ENCODE data around the gene SOST. TPM values are rescaled to one million over a fixed set of nuclear protein-coding genes. Genes with fewer than 3 reads are reported as not detected.

Gene SOST
- total RNA-seq, 2 experiments from 2014 or later = not detected

DNA sequence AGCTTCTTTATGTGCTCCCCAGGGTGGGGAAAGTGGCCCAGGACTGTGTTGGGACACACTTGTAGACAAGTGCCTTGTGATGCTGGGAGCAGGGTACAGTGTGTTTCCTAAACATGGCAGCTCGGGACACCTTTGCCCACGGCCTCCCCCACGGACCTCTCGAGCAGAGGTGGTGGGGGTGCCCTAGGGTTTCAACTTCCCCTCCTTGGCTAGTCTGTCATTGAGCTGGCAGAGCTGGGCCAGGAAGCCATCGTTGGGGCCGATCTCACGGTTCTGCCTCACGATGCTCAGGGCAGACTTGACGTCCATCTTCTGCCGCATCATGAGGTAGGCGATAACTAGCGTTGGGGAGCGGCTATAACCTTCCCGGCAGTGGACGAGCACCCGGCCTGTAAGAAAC is 10.8 kb upstream of the SOST start:
- Mint-ChIP-seq H3K27ac (no peak overlapping the region), H3K36me3 (peaks cover 1% of the 10 kb centered on the region), H3K4me3 (no peak overlapping the region), H3K9me3 (ENCODE audit: low read depth) (no peaks in the 10 kb centered on the region), H3K27me3 (peaks cover 3% of the 10 kb centered on the region), H3K4me1 (peaks cover 3% of the 10 kb centered on the region)
- CTCF ChIA-PET = interaction anchor here (1.2 to 20.3 kb wide), 3 partner anchors 8 to 68 kb away, joined by 3 to 569 read pairs (median 9); no protein-coding TSS in a partner anchor
- ATAC-seq (no peak), DNase-seq (no peak)

DNA sequence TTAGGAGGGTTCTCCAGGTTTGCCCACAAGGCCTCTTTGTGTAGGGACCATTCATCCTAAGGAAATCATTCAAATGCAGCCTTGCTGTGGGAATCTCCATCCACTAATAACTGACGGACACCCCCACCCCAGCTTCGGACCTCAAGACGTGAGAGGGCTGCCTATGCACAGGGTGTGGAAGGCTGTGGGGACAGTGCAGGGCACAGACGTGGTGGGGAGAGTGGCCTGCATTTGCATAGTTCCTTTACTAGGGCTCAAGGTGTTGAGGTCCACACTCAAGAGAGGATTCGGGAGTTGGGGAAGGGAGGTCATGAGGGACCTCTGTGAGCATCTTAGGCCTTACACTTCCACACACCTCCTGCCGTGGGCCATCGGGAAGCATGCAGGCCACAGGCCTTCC is 10.4 kb upstream of the SOST start:
- Mint-ChIP-seq H3K27ac (no peak overlapping the region), H3K36me3 (no peaks in the 10 kb centered on the region), H3K4me1 (peaks cover 3% of the 10 kb centered on the region), H3K4me3 (no peak overlapping the region), H3K9me3 (ENCODE audit: low read depth) (no peaks in the 10 kb centered on the region), H3K27me3 (peaks cover 3% of the 10 kb centered on the region)
- no peak for DNase-seq
- ATAC-seq = no peak
- CTCF ChIA-PET = interaction anchor here (1.2 to 20.3 kb wide), 2 partner anchors 8 to 67 kb away, joined by 3 to 569 read pairs; no protein-coding TSS in a partner anchor

DNA sequence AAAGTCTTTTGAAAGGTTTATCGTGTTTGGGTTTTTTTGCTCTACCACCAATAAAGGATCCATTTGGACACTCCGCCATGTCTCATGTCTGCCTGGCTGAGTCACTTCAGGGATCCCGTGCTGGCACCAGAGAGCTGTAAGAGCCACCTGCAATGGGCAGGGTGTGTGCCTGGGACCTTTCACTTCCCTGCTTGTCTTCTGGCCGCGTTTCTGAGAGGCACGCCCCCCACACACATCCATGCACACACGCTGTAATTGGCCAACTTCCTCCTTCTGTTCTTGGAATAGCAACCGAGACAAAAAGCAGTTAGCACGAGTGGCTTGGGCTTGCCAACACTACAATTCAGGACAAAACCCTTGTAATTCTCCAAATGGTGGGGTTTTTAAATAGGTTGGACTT is 9.8 kb upstream of the SOST start:
- H3K4me3 Mint-ChIP-seq = no peak overlapping the region
- ATAC-seq = no peak
- no peak overlapping the region for H3K27ac Mint-ChIP-seq
- DNase-seq = no peak
- no peaks in the 10 kb centered on the region for H3K9me3 Mint-ChIP-seq (ENCODE audit: low read depth)
- H3K36me3 Mint-ChIP-seq = no peaks in the 10 kb centered on the region
- CTCF ChIA-PET = interaction anchor here (1.3 to 20.3 kb wide), 4 partner anchors 10 to 67 kb away, joined by 4 to 569 read pairs (median 12); partner anchors contain the start of genes CFAP97D1, DUSP3 and SOST
- peaks cover 7% of the 10 kb centered on the region for H3K27me3 Mint-ChIP-seq
- peaks cover 1% of the 10 kb centered on the region for H3K4me1 Mint-ChIP-seq

DNA sequence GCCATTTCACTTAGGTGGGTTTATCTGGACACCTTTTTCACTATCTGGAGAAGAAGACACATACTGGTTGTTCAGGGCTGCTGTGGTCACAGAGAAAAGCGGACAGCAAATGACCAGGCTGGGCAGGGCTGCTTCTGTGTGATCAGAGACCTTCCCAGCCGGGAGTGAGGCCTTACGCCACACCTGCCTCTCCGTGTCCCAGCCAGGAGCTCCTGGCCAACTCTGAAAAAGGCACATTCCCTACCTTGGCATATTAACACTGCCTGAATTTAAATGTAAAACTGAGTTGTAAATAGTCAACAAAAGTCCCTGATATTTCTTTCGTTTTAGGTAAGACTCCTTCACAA is 9.1 kb upstream of the SOST start:
- CTCF ChIA-PET = interaction anchor here (0.5 to 20.3 kb wide), 15 partner anchors 8 to 736 kb away, joined by 3 to 569 read pairs (median 4); partner anchors contain the start of genes CFAP97D1, DUSP3 and SOST
- no peak overlapping the region for H3K27ac Mint-ChIP-seq
- H3K9me3 Mint-ChIP-seq (ENCODE audit: low read depth) = no peaks in the 10 kb centered on the region
- DNase-seq (no peak), ATAC-seq (no peak)
- peaks cover 7% of the 10 kb centered on the region for H3K27me3 Mint-ChIP-seq
- H3K4me1 Mint-ChIP-seq = no peaks in the 10 kb centered on the region
- no peak overlapping the region for H3K4me3 Mint-ChIP-seq
- H3K36me3 Mint-ChIP-seq = no peaks in the 10 kb centered on the region

DNA sequence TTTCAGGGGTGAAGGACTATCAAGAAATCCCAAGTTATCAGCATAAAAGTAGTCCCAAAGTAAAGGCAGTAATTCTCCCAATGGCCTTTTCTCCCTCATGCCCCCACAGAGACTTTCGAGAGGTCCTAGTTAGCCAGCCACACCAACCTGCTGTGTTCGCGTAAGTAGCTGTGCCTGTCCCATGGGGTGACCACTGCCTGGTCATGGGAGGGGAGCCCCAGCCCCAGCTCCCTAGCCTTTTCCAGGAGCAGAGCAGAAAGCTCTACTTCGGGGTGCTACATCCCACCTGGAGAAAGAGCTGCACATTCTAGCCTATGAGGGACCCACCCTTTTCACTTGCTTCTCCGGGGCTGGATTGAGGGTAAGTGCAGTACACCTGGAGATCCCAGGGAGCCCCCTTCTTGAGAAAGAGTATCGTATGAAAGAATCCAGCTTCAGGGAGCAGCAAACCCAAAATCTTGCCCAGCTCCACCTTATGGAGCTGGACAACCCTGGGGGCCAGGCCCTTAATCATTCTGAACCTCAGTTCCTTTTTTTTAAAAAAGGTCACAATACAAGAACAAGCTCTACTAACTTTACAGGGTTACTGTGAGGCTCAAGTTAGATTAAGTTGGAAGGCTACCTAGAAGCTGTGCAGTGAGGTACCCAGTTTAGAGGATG is 8.6 kb upstream of the SOST start:
- H3K27ac Mint-ChIP-seq = no peak overlapping the region
- peaks cover 10% of the 10 kb centered on the region for H3K27me3 Mint-ChIP-seq
- CTCF ChIA-PET = interaction anchor here (0.5 to 20.3 kb wide), 24 partner anchors 8 to 852 kb away, joined by 3 to 569 read pairs (median 4); partner anchors contain the start of genes CFAP97D1, DUSP3 and SOST
- no peaks in the 10 kb centered on the region for H3K36me3 Mint-ChIP-seq
- H3K4me3 Mint-ChIP-seq = no peak overlapping the region
- no peak for ATAC-seq
- no peaks in the 10 kb centered on the region for H3K4me1 Mint-ChIP-seq
- no peak for DNase-seq
- H3K9me3 Mint-ChIP-seq (ENCODE audit: low read depth) = no peaks in the 10 kb centered on the region

DNA sequence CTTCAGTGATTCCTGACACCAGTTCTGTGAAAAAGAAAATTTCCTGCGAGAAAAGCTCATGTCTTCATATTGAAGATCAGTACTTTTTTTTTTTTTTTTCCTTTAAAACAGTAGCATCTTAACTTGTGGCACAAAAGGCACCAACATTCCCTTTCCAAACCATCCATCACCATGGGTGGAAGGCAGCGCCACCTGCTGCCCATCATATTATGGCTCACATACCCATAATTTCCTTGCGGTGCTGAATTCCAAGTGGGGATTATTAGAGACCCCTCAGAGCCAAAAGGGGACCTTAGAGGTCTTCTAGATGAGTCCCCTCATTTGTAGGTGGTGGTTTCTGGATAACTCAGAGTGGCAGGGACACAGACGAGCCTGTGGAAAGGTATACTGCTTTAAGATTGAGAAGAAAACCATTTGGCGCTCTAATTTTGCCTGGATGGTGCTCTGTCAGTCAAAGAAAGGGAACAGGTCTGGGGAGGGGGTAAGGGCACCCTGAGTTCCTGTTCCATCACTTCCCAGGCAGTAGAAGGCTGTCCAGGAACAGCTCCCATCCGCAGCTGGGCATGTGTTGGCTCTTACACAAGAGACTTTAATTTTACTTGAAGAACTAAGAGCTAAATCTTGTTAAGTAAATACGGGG is 7.9 kb upstream of the SOST start:
- no peaks in the 10 kb centered on the region for H3K4me1 Mint-ChIP-seq
- H3K36me3 Mint-ChIP-seq = no peaks in the 10 kb centered on the region
- ATAC-seq = no peak
- CTCF ChIA-PET = interaction anchor here (0.5 to 20.3 kb wide), 36 partner anchors 9 to 852 kb away, joined by 3 to 569 read pairs (median 4); partner anchors contain the start of genes CFAP97D1, DUSP3 and PPY
- H3K9me3 Mint-ChIP-seq (ENCODE audit: low read depth) = no peaks in the 10 kb centered on the region
- H3K27ac Mint-ChIP-seq = no peak overlapping the region
- peaks cover 10% of the 10 kb centered on the region for H3K27me3 Mint-ChIP-seq
- DNase-seq = peak; percentile 54
- H3K4me3 Mint-ChIP-seq = no peak overlapping the region

DNA sequence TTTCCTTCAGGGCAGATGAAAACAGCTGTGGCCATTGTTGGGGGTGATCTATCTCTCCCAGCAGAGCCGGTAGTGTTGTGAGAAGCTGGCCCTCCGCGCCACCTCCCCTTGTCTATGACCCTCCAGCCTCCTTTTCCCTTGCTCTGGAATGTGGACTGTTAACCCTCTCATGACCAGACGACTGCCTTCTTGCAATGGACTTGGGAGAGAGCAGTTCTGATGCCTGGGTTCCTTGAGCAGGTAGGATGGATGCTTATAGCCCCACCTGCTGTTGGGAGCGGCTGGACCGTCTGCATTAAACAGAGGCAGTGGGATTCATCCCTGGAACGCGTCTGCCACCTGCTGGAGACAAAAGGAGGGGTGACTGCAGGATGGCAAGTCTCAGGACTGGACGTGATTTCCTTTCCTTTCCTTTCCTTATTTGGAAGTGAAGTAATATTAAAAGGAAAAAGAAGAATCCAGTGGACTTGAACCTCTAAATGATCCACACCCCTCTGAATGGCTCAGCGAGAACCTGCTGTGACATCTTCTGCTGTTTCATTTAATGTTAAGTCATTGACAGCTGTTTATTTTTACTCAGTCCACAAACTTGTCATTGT is 1.8 kb upstream of the SOST start:
- Mint-ChIP-seq H3K9me3 (ENCODE audit: low read depth) (no peaks in the 10 kb centered on the region), H3K4me1 (no peaks in the 10 kb centered on the region), H3K4me3 (no peak overlapping the region), H3K36me3 (no peaks in the 10 kb centered on the region), H3K27ac (no peak overlapping the region), H3K27me3 (peaks cover 30% of the 10 kb centered on the region)
- CTCF ChIA-PET = interaction anchor here (0.8 to 20.3 kb wide), 23 partner anchors 9 to 264 kb away, joined by 3 to 569 read pairs (median 5); partner anchors contain the start of genes CD300LG, DUSP3 and MEOX1
- ATAC-seq (peak; percentile 94), DNase-seq (peak; percentile 94)

DNA sequence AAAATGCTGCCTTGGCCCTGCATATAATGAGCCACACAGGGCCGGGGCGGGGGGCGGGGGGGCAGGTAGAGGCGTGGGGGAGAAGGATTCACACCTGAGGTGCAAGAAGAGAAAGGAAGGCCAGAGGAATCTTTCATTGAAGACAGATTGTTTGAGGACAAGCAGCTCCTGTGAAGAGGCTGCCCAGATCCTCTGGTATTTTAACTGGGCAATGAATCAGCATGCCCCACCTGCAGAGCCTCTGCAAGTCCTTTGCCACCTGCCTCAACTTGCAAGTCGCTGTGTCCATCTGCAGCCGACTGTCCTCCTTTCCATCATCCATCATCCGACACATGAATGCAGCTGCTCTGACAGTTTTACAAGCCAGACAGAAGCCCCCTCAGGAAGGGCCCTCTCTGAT is 1.2 kb upstream of the SOST start:
- Mint-ChIP-seq H3K27ac (no peak overlapping the region), H3K4me3 (no peak overlapping the region), H3K27me3 (peaks cover 27% of the 10 kb centered on the region), H3K4me1 (no peaks in the 10 kb centered on the region), H3K9me3 (ENCODE audit: low read depth) (no peaks in the 10 kb centered on the region), H3K36me3 (no peaks in the 10 kb centered on the region)
- DNase-seq (no peak), ATAC-seq (no peak)
- CTCF ChIA-PET = interaction anchor here (0.9 to 20.3 kb wide), 17 partner anchors 10 to 190 kb away, joined by 3 to 569 read pairs (median 6); partner anchors contain the start of genes CD300LG and DUSP3

DNA sequence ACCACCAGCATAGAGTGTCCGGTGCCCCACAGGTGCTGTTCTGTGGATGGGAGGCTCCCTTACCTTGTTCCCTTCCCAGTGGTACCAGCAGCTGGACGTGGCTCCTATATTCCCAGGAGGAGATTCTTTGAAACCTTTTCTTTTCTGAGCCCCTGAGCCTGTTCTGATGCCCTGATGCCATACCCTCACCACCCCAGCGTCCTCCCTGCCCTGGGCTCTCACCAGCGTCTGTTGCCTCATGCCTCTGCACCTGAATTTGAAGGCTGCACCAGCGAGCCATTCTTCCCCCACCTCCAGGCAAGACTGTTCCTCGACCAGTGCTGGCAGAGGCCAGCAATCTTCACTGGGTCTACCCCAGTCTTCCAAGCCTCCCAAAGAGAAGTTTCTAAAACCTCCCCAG is 505 bp downstream of the SOST start:
- no peak for ATAC-seq
- H3K27me3 Mint-ChIP-seq = peaks cover 40% of the 10 kb centered on the region
- H3K4me3 Mint-ChIP-seq = no peak overlapping the region
- H3K4me1 Mint-ChIP-seq = peaks cover 16% of the 10 kb centered on the region
- H3K27ac Mint-ChIP-seq = no peak overlapping the region
- CTCF ChIA-PET = interaction anchor here (0.6 to 20.3 kb wide), 6 partner anchors 8 to 56 kb away, joined by 3 to 569 read pairs (median 8); no protein-coding TSS in a partner anchor
- no peaks in the 10 kb centered on the region for H3K9me3 Mint-ChIP-seq (ENCODE audit: low read depth)
- no peak for DNase-seq
- no peaks in the 10 kb centered on the region for H3K36me3 Mint-ChIP-seq

DNA sequence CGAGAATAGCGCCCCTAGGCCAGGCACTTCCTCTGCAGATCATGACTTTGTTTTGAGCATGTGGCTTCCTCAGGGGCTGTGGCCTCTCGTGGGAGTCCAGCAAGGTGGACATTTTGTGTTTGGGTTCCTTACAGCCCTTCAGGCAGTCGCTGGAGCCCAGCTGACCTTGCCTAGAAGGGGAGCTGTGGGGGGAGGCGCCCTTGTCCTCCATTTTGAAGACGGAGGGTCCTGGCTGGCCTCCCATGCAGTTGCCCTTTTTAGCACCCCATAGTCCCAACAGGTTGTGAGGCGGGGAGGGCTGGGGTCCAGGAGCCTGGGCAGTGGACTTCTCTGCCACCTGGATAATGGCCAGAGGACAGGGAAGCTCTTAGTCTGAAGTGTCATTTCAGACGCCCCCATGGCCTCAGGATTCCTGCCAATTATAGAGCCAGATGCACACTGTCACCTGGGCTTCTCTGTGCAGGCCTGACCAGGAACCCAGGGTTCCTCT is 1.4 kb downstream of the SOST start:
- H3K27ac Mint-ChIP-seq = no peak overlapping the region
- no peak overlapping the region for H3K4me3 Mint-ChIP-seq
- no peaks in the 10 kb centered on the region for H3K9me3 Mint-ChIP-seq (ENCODE audit: low read depth)
- CTCF ChIA-PET = interaction anchor here (1.6 to 20.3 kb wide), 2 partner anchors 9 to 56 kb away, joined by 6 to 569 read pairs; no protein-coding TSS in a partner anchor
- peaks cover 21% of the 10 kb centered on the region for H3K4me1 Mint-ChIP-seq
- DNase-seq (no peak), ATAC-seq (no peak)
- H3K27me3 Mint-ChIP-seq = peaks cover 46% of the 10 kb centered on the region
- no peaks in the 10 kb centered on the region for H3K36me3 Mint-ChIP-seq

DNA sequence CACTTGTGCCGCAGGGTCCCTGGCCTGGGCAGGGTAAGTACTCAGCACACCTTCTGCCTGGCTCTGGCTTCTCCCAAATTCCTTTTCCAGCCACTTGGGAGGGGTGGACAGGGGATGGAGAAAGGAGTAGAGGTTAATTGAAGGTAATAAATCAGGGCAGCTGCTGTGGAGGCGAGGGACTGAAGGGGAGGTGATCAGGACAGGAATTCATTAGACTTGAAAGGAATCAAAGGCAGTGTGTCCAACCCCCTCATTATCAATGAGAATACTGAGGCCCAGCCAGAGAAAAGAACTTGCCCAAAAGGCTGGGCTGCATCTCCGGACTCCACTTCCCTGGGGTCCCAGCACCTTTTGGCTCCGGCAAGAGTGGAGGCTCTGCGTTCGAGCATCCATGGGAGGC is 2.4 kb downstream of the SOST start:
- ATAC-seq (no peak), DNase-seq (no peak)
- no peaks in the 10 kb centered on the region for H3K9me3 Mint-ChIP-seq (ENCODE audit: low read depth)
- no peak overlapping the region for H3K4me3 Mint-ChIP-seq
- no peaks in the 10 kb centered on the region for H3K36me3 Mint-ChIP-seq
- peaks cover 21% of the 10 kb centered on the region for H3K4me1 Mint-ChIP-seq
- H3K27me3 Mint-ChIP-seq = peaks cover 53% of the 10 kb centered on the region
- CTCF ChIA-PET = interaction anchor here (1.0 to 20.3 kb wide), 3 partner anchors 10 to 54 kb away, joined by 3 to 569 read pairs (median 7); no protein-coding TSS in a partner anchor
- H3K27ac Mint-ChIP-seq = no peak overlapping the region

DNA sequence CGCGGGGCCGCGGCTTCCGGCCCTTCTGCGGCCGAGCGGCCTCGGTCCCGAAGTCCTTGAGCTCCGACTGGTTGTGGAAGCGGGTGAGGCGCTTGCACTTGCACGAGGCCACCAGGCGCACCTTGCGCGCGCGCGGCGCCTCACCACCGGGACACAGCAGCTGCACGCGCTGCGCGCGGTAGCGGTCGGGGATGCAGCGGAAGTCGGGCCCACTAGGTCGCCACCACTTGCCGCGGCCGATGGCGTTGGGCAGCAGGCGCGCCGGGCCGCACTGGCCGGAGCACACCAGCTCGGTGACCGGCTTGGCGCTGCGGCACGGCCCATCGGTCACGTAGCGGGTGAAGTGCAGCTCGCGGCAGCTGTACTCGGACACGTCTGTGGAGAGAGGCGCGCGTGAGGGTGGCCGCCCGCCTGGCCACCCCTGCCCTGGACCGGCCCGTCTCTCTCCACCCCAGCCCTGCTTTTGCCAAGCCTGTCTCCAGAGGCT is 3.2 kb downstream of the SOST start:
- no peak overlapping the region for H3K27ac Mint-ChIP-seq
- peak; percentile 52 for DNase-seq
- H3K4me3 Mint-ChIP-seq = no peak overlapping the region

DNA sequence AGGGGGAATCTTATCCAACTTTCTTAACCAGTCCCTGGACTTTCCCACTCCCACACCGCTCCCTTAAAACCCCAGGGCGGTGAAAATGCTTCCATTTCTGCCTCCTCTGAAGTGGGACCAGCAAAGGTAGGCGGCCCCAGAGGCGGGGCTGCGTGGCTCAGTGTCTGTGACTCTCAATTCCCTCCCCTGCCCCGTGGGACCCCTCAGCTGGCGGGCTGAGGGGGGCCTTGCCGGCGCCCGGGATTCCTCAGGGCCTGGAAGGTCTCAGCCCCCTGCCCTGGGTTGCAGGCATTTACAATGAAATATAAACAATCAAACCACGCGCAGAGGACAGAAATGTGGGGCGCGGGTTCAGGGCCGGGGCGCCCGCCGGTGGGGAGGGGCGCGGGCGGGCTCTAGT is 3.6 kb downstream of the SOST start:
- H3K9me3 Mint-ChIP-seq (ENCODE audit: low read depth) = no peaks in the 10 kb centered on the region
- no peaks in the 10 kb centered on the region for H3K36me3 Mint-ChIP-seq
- no peak overlapping the region for H3K27ac Mint-ChIP-seq
- peaks cover 21% of the 10 kb centered on the region for H3K4me1 Mint-ChIP-seq
- CTCF ChIA-PET = interaction anchor here (1.2 to 20.3 kb wide), 4 partner anchors 11 to 69 kb away, joined by 3 to 569 read pairs (median 5); no protein-coding TSS in a partner anchor
- DNase-seq = no peak
- H3K27me3 Mint-ChIP-seq = peaks cover 64% of the 10 kb centered on the region
- H3K4me3 Mint-ChIP-seq = no peak overlapping the region
- no peak for ATAC-seq

More for the DNA sequence above, 3.2 kb downstream of the SOST start:
- H3K36me3 Mint-ChIP-seq = no peaks in the 10 kb centered on the region
- CTCF ChIA-PET = interaction anchor here (1.0 to 20.3 kb wide), 4 partner anchors 11 to 66 kb away, joined by 3 to 569 read pairs (median 5); no protein-coding TSS in a partner anchor
- no peaks in the 10 kb centered on the region for H3K9me3 Mint-ChIP-seq (ENCODE audit: low read depth)
- H3K4me1 Mint-ChIP-seq = peaks cover 21% of the 10 kb centered on the region
- peaks cover 60% of the 10 kb centered on the region for H3K27me3 Mint-ChIP-seq
- ATAC-seq = peak; percentile 56
